Lower leg skin (tissue), 3 donors: ENCODE results near the gene KRTAP10-7.

Experiments used
- CTCF ChIP-seq, 3 donors: fragments of 450-650 bp; IDR thresholded peaks; one replicate each; pipeline ENCODE4 v1.5.1; 2016; ENCODE audit warnings: antibody characterized with exemption in 3 of 3, mild to moderate bottlenecking in 3 of 3, moderate library complexity in 2 of 3
- POLR2A ChIP-seq, 2 donors: fragments of 450-650 bp; IDR thresholded peaks; one replicate each; pipeline ENCODE4 v1.6.1; 2016 to 2017; ENCODE audit warnings: antibody characterized with exemption in 2 of 2, mild to moderate bottlenecking in 1 of 2, moderate library complexity in 1 of 2

- TF ChIP-seq CTCF (IDR thresholded peaks at IDR 0.05): no peak
- TF ChIP-seq POLR2A (IDR thresholded peaks at IDR 0.05): no peak
Observed at GRCh38 chr21:44593598-44594405, 6.6 kb upstream of the KRTAP10-7 start.
